ENCODE measurements around the gene SEMA5A.

SEMA5A gene

GRCh38 chr5:9500193-9500592 lies 45.7 kb downstream of the SEMA5A start:
- H3K4me3 ChIP-seq (ENCODE audit: insufficient read depth in 1 of 2, low read depth in 1 of 2, low read length in 2 of 2) = no peak overlapping the region
- H3K27ac ChIP-seq (ENCODE audit: low read length, poor library complexity, severe bottlenecking) = no peak overlapping the region
- no peak overlapping the region for H3K4me2 ChIP-seq (ENCODE audit: low read length, poor library complexity, severe bottlenecking)
- H2AFZ ChIP-seq (ENCODE audit: low read depth, low read length) = no peak overlapping the region
- no peak overlapping the region for H3K4ac ChIP-seq (ENCODE audit: low read depth in 1 of 2, low read length in 2 of 2)
- no peak overlapping the region for H4K91ac ChIP-seq (ENCODE audit: low read length)
- no peak overlapping the region for H2BK15ac ChIP-seq (ENCODE audit: low read depth, poor library complexity, severe bottlenecking)
- H3K36me3 ChIP-seq (ENCODE audit: control insufficient read depth in 1 of 2, insufficient read depth in 2 of 2, low read depth in 1 of 2, low read length in 2 of 2) = no peaks in the 10 kb centered on the region
- no peak overlapping the region for H3K14ac ChIP-seq (ENCODE audit: low read length in 2 of 2)
- H3K18ac ChIP-seq (ENCODE audit: low read depth in 1 of 2, low read length in 2 of 2) = peak overlapping the region in 1 of 2 experiments; percentile 27
- H2BK12ac ChIP-seq (ENCODE audit: low read length in 2 of 2) = peak overlapping the region in 1 of 2 experiments; percentile 28
- no peak overlapping the region for H2BK5ac ChIP-seq (ENCODE audit: low read depth, low read length, poor library complexity, severe bottlenecking)
- H3K79me1 ChIP-seq (replicated peaks; ENCODE audit: low read length, poor library complexity, severe bottlenecking) = peaks cover 31% of the 10 kb centered on the region
- no peak overlapping the region for H4K8ac ChIP-seq (ENCODE audit: low read length)
- H3K27me3 ChIP-seq (ENCODE audit: control insufficient read depth in 1 of 2, insufficient read depth in 1 of 2, low read length in 2 of 2) = no peaks in the 10 kb centered on the region
- no peak overlapping the region for H2AK5ac ChIP-seq (ENCODE audit: low read length, severe bottlenecking)
- H3K23ac ChIP-seq (ENCODE audit: low read length in 2 of 2) = no peak overlapping the region
- H3K9ac ChIP-seq (ENCODE audit: low read length) = no peak overlapping the region
- H3K4me1 ChIP-seq (ENCODE audit: control insufficient read depth, insufficient read depth, low read depth, low read length) = peaks cover 1% of the 10 kb centered on the region
- 97% methylated on average over 4 of the region's 4 CpGs for WGBS
- no peaks in the 10 kb centered on the region for H3K9me3 ChIP-seq (ENCODE audit: control insufficient read depth, low read length)
- no peak for DNase-seq
- no peak overlapping the region for H2BK120ac ChIP-seq (ENCODE audit: low read depth, low read length)

GRCh38 chr5:9499498-9499876 lies 46.4 kb downstream of the SEMA5A start:
- Histone ChIP-seq H3K36me3 (ENCODE audit: control insufficient read depth in 1 of 2, insufficient read depth in 2 of 2, low read depth in 1 of 2, low read length in 2 of 2) (no peaks in the 10 kb centered on the region), H3K4me2 (ENCODE audit: low read length, poor library complexity, severe bottlenecking) (no peak overlapping the region), H2BK15ac (ENCODE audit: low read depth, poor library complexity, severe bottlenecking) (no peak overlapping the region), H2AFZ (ENCODE audit: low read depth, low read length) (no peak overlapping the region), H2AK5ac (ENCODE audit: low read length, severe bottlenecking) (no peak overlapping the region), H4K91ac (ENCODE audit: low read length) (no peak overlapping the region), H3K27me3 (ENCODE audit: control insufficient read depth in 1 of 2, insufficient read depth in 1 of 2, low read length in 2 of 2) (no peaks in the 10 kb centered on the region), H3K79me1 (replicated peaks; ENCODE audit: low read length, poor library complexity, severe bottlenecking) (peaks cover 33% of the 10 kb centered on the region), H3K14ac (ENCODE audit: low read length in 2 of 2) (no peak overlapping the region), H3K4me3 (ENCODE audit: insufficient read depth in 1 of 2, low read depth in 1 of 2, low read length in 2 of 2) (no peak overlapping the region), H2BK120ac (ENCODE audit: low read depth, low read length) (no peak overlapping the region), H3K9me3 (ENCODE audit: control insufficient read depth, low read length) (no peaks in the 10 kb centered on the region), H3K9ac (ENCODE audit: low read length) (no peak overlapping the region), H3K27ac (ENCODE audit: low read length, poor library complexity, severe bottlenecking) (no peak overlapping the region), H3K18ac (ENCODE audit: low read depth in 1 of 2, low read length in 2 of 2) (no peak overlapping the region), H4K8ac (ENCODE audit: low read length) (no peak overlapping the region), H2BK12ac (ENCODE audit: low read length in 2 of 2) (no peak overlapping the region), H3K23ac (ENCODE audit: low read length in 2 of 2) (no peak overlapping the region), H3K4ac (ENCODE audit: low read depth in 1 of 2, low read length in 2 of 2) (no peak overlapping the region), H3K4me1 (ENCODE audit: control insufficient read depth, insufficient read depth, low read depth, low read length) (peaks cover 1% of the 10 kb centered on the region), H2BK5ac (ENCODE audit: low read depth, low read length, poor library complexity, severe bottlenecking) (no peak overlapping the region)
- no peak for DNase-seq
- 88% methylated on average over 1 of the region's 1 CpG for whole genome bisulfite sequencing

- WGBS = 90% methylated on average over 12 of the region's 14 CpGs
- Histone ChIP-seq H2BK12ac (ENCODE audit: low read length in 2 of 2) (no peak overlapping the region), H4K8ac (ENCODE audit: low read length) (no peak overlapping the region), H3K9me3 (ENCODE audit: control insufficient read depth, low read length) (no peaks in the 10 kb centered on the region), H3K27ac (ENCODE audit: low read length, poor library complexity, severe bottlenecking) (no peak overlapping the region), H3K4ac (ENCODE audit: low read depth in 1 of 2, low read length in 2 of 2) (no peak overlapping the region), H2AK5ac (ENCODE audit: low read length, severe bottlenecking) (no peak overlapping the region), H3K18ac (ENCODE audit: low read depth in 1 of 2, low read length in 2 of 2) (no peak overlapping the region), H3K9ac (ENCODE audit: low read length) (no peak overlapping the region), H2BK120ac (ENCODE audit: low read depth, low read length) (no peak overlapping the region), H2BK5ac (ENCODE audit: low read depth, low read length, poor library complexity, severe bottlenecking) (peak overlapping the region; percentile 24), H4K91ac (ENCODE audit: low read length) (no peak overlapping the region), H3K14ac (ENCODE audit: low read length in 2 of 2) (no peak overlapping the region), H2AFZ (ENCODE audit: low read depth, low read length) (no peak overlapping the region), H3K23ac (ENCODE audit: low read length in 2 of 2) (no peak overlapping the region), H3K4me2 (ENCODE audit: low read length, poor library complexity, severe bottlenecking) (no peak overlapping the region), H3K79me1 (replicated peaks; ENCODE audit: low read length, poor library complexity, severe bottlenecking) (peaks cover 33% of the 10 kb centered on the region), H3K4me3 (ENCODE audit: insufficient read depth in 1 of 2, low read depth in 1 of 2, low read length in 2 of 2) (no peak overlapping the region), H3K4me1 (ENCODE audit: control insufficient read depth, insufficient read depth, low read depth, low read length) (peaks cover 3% of the 10 kb centered on the region), H3K27me3 (ENCODE audit: control insufficient read depth in 1 of 2, insufficient read depth in 1 of 2, low read length in 2 of 2) (no peaks in the 10 kb centered on the region), H3K36me3 (ENCODE audit: control insufficient read depth in 1 of 2, insufficient read depth in 2 of 2, low read depth in 1 of 2, low read length in 2 of 2) (no peaks in the 10 kb centered on the region), H2BK15ac (ENCODE audit: low read depth, poor library complexity, severe bottlenecking) (no peak overlapping the region)
- DNase-seq = peak; percentile 34
Measured at GRCh38 chr5:9498541-9499497, 47.1 kb downstream of the SEMA5A start.

- Histone ChIP-seq H3K79me1 (replicated peaks; ENCODE audit: low read length, poor library complexity, severe bottlenecking) (peaks cover 30% of the 10 kb centered on the region), H2BK15ac (ENCODE audit: low read depth, poor library complexity, severe bottlenecking) (no peak overlapping the region), H3K27ac (ENCODE audit: low read length, poor library complexity, severe bottlenecking) (no peak overlapping the region), H3K4me1 (ENCODE audit: control insufficient read depth, insufficient read depth, low read depth, low read length) (peaks cover 2% of the 10 kb centered on the region), H2AFZ (ENCODE audit: low read depth, low read length) (no peak overlapping the region), H2BK5ac (ENCODE audit: low read depth, low read length, poor library complexity, severe bottlenecking) (no peak overlapping the region), H3K9ac (ENCODE audit: low read length) (no peak overlapping the region), H2BK120ac (ENCODE audit: low read depth, low read length) (no peak overlapping the region), H3K4me2 (ENCODE audit: low read length, poor library complexity, severe bottlenecking) (no peak overlapping the region), H3K27me3 (ENCODE audit: control insufficient read depth in 1 of 2, insufficient read depth in 1 of 2, low read length in 2 of 2) (no peaks in the 10 kb centered on the region), H3K4ac (ENCODE audit: low read depth in 1 of 2, low read length in 2 of 2) (no peak overlapping the region), H2AK5ac (ENCODE audit: low read length, severe bottlenecking) (no peak overlapping the region), H3K18ac (ENCODE audit: low read depth in 1 of 2, low read length in 2 of 2) (no peak overlapping the region), H4K8ac (ENCODE audit: low read length) (no peak overlapping the region), H3K14ac (ENCODE audit: low read length in 2 of 2) (no peak overlapping the region), H3K9me3 (ENCODE audit: control insufficient read depth, low read length) (no peaks in the 10 kb centered on the region), H2BK12ac (ENCODE audit: low read length in 2 of 2) (no peak overlapping the region), H3K23ac (ENCODE audit: low read length in 2 of 2) (no peak overlapping the region), H3K36me3 (ENCODE audit: control insufficient read depth in 1 of 2, insufficient read depth in 2 of 2, low read depth in 1 of 2, low read length in 2 of 2) (no peaks in the 10 kb centered on the region), H4K91ac (ENCODE audit: low read length) (no peak overlapping the region), H3K4me3 (ENCODE audit: insufficient read depth in 1 of 2, low read depth in 1 of 2, low read length in 2 of 2) (no peak overlapping the region)
- 96% methylated on average over 7 of the region's 8 CpGs for WGBS
- no peak for DNase-seq
Measured at GRCh38 chr5:9497347-9497746, 48.5 kb downstream of the SEMA5A start.

Data from mesenchymal stem cell (in vitro differentiated cells and primary cell).